GM15510 (cell line): ENCODE data around the gene FAM107B.

Experiments used
- POLR2A ChIP-seq: IDR thresholded peaks from 3 replicates; pipeline ENCODE4 v1.6.1; 2011; ENCODE audit warnings: borderline replicate concordance; ENCODE audit not compliant: insufficient read length; ENCODE audit errors: extremely low read depth

The FAM107B gene

DNA sequence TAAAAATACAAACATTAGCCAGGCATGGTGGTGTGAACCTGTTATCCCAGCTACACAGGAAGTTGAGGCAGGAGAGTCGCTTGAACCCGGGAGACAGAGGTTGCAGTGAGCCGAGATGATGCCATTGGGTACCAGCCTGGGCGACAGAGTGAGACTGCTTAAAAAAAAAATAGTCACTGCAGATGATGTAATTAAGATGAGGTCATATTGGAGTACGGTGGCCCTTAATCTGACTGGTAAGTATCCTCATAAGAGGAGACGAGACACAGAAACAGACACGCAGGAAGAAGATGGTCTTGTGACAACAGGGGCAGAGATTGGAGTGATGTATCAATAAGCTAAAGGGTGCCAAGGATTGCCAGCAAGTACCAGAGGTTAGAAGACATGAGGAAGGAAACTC, 156.0 kb downstream of the FAM107B start:
- TF ChIP-seq POLR2A = no peak

GRCh38 chr10:14617852-14618251, 156.8 kb downstream of the FAM107B start:
- no peak for TF ChIP-seq POLR2A

DNA sequence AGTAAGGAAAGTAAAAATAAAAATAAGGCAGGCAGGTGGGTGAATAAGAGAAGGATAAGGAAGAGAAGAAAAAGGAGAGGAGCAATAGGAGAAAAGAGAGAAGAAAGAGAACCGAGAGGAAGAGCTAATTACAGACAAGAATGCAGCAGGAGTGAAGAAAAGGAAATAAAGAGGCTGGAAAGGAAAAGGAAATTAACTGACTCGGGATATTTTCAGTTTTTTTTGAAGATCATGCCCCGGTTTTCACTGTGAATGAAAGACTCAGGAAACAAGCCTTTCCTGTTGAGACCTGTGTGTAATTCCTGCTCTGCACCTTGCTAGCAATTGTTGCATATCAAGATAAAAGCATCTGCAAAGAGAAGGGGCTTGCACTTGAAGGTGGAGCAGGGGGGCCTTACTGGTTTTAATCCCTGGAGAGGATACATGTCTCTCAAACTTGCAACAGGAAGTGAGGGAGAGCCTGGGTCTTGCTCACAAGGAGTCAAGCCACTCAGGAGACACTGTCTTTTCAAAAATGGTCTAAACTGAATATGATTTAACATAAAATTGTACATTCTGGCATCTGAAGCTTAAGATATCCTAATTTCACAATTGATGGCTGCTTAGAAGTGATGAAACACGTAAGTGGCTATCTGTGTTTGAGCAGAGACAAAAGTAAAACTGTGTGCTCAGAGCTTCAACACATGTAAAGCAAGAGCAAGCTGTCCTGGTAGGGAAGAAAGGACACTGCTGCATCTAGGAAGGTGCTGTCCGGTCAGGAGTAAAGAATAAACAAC, 157.6 kb downstream of the FAM107B start:
- no peak for TF ChIP-seq POLR2A

- TF ChIP-seq POLR2A = no peak
Observed at GRCh38 chr10:14616465-14616864, 158.2 kb downstream of the FAM107B start.

- TF ChIP-seq POLR2A = no peak
Observed at GRCh38 chr10:14613588-14613920, 161.1 kb downstream of the FAM107B start.

GRCh38 chr10:14612873-14613587, 161.7 kb downstream of the FAM107B start:
- no peak for TF ChIP-seq POLR2A

GRCh38 chr10:14611968-14612693, 162.6 kb downstream of the FAM107B start:
- TF ChIP-seq POLR2A = no peak

- no peak for TF ChIP-seq POLR2A
Observed at GRCh38 chr10:14609178-14609577, 165.5 kb downstream of the FAM107B start.

DNA sequence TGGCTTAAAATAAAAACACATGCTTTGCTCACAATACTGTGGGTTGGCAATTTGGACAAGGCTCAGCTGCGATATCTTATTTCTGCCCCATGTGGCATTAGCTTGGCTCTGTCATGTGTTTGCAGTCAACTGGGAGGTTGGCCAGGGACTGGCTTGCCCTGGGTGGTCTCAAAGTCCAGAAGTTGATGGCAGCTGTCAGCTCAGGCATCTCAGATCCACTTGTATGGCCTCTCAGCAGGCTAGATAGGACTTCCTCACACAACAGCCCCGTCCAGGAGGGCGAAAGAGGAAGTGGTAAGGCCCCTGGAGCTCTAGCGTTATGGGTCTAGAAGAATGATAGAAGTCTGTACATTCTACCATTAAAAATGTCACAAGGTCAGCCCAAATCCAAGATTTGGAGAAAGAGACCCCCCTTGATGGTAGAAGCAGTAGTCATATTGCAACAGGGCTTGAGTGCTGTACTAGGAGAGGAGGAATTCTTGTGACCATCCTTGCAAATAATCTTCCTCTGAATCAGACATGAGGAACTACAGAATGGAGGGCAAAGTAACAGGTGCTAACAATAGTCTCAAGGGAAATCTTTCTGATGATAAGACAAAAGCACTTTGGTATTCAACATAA, 166.2 kb downstream of the FAM107B start:
- no peak for TF ChIP-seq POLR2A

- TF ChIP-seq POLR2A = no peak
Observed at GRCh38 chr10:14606633-14607032, 168.1 kb downstream of the FAM107B start.

DNA sequence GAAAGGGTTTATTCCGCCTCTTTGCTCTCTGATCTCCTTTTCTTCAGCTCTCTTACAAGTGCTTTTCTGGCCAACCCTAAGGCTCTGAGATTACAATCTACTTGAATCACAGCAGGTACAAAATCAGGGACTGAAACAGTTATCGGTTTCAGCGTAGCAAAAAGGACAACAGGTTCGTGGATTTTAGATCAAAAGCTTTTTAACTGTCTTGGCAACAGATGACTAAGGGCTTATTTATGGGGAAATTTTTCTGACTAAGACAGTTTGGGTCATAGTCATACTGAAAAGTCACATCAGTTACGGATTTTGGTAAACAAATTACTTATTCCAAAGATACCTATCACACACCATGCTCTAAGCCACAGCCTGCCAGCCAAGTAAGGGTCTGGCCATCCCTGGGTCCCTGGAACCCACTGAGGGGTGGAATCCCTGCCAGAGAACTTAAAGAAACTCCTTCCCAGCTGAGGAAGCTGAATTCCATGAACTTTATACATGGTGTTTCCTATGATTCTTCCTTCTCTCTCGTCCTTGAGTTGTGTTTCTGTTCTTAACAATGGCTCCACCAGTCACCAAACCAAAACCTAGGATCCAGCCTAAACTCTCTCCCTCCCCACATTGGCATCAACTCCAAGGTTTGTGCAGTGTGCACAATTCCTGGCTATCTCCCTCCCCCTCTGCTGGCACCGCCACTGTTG, 169.3 kb downstream of the FAM107B start:
- no peak for TF ChIP-seq POLR2A

- peak; percentile 94 for TF ChIP-seq POLR2A
Observed at GRCh38 chr10:14604181-14605142, 170.2 kb downstream of the FAM107B start.

DNA sequence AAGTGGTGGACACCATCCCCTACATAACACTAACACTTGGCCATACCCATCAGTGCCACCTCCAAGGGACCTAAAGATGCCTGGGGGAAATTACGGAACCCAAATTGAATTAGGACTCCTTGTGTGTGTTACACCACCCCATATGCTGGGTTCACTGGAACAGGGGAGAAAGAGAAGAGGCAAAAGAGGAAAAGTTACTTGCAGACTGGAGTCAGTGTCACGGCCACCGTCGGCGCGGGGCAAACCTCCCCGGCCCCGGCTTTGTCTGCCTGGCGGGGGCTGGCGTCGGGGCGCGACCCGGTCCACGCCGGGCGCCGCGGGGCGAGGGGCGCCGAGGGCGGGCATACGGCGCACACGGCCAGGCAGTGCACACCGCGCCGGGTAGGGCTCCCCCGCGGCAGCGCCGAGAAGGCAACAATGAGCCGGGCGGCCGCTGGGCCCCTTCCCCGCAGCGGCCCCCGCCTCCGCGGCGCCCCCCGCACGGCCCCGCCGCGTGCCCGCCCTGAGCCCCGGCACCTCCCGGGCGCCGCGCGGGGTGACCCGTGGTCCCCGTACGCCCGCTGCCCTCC, 171.1 kb downstream of the FAM107B start:
- TF ChIP-seq POLR2A = no peak
